Measurements from ENCODE around the gene IPO13. TPM values are rescaled to one million over a fixed set of nuclear protein-coding genes. Genes with fewer than 3 reads are reported as not detected.

The IPO13 gene
- polyA plus RNA-seq, 1 donor: 26.1 TPM

- H3K9me3 ChIP-seq (ENCODE audit: control insufficient read depth, low read depth, low read length): no peaks in the 10 kb centered on the region
- no CpG with 5 or more reads among the region's 13 CpGs for WGBS (ENCODE audit: insufficient coverage, low lambda C conversion rate)
- H3K27ac ChIP-seq (ENCODE audit: low read length): no peak overlapping the region
- DNase-seq: no peak
- H3K27me3 ChIP-seq (ENCODE audit: control insufficient read depth, insufficient read depth, low read length): no peaks in the 10 kb centered on the region
- peaks cover 17% of the 10 kb centered on the region for H3K4me1 ChIP-seq (ENCODE audit: control insufficient read depth, insufficient read depth, low read length)
- peaks cover 14% of the 10 kb centered on the region for H3K36me3 ChIP-seq (ENCODE audit: control insufficient read depth, insufficient read depth, low read length)
- H3K4me3 ChIP-seq (ENCODE audit: low read length): no peak overlapping the region
Measured at GRCh38 chr1:43949678-43950077, 2.9 kb downstream of the IPO13 start.

GRCh38 chr1:43951021-43951985, 4.6 kb downstream of the IPO13 start:
- DNase-seq: no peak
- H3K27me3 ChIP-seq (ENCODE audit: control insufficient read depth, insufficient read depth, low read length): no peaks in the 10 kb centered on the region
- peaks cover 17% of the 10 kb centered on the region for H3K36me3 ChIP-seq (ENCODE audit: control insufficient read depth, insufficient read depth, low read length)
- H3K4me1 ChIP-seq (ENCODE audit: control insufficient read depth, insufficient read depth, low read length): peaks cover 15% of the 10 kb centered on the region
- no CpG with 5 or more reads among the region's 4 CpGs for WGBS (ENCODE audit: insufficient coverage, low lambda C conversion rate)
- H3K9me3 ChIP-seq (ENCODE audit: control insufficient read depth, low read depth, low read length): no peaks in the 10 kb centered on the region
- H3K4me3 ChIP-seq (ENCODE audit: low read length): no peak overlapping the region
- H3K27ac ChIP-seq (ENCODE audit: low read length): no peak overlapping the region

- Histone ChIP-seq H3K36me3 (ENCODE audit: control insufficient read depth, insufficient read depth, low read length) (peaks cover 31% of the 10 kb centered on the region), H3K27me3 (ENCODE audit: control insufficient read depth, insufficient read depth, low read length) (no peaks in the 10 kb centered on the region), H3K27ac (ENCODE audit: low read length) (no peak overlapping the region), H3K9me3 (ENCODE audit: control insufficient read depth, low read depth, low read length) (no peaks in the 10 kb centered on the region), H3K4me1 (ENCODE audit: control insufficient read depth, insufficient read depth, low read length) (peaks cover 7% of the 10 kb centered on the region), H3K4me3 (ENCODE audit: low read length) (no peak overlapping the region)
- DNase-seq: peak in 1 of 2 donors; percentile 29
- WGBS (ENCODE audit: insufficient coverage, low lambda C conversion rate): 80% methylated on average over 1 of the region's 8 CpGs
Measured at GRCh38 chr1:43952731-43953346, 6.1 kb downstream of the IPO13 start.

GRCh38 chr1:43953361-43953760, 6.6 kb downstream of the IPO13 start:
- no CpG with 5 or more reads among the region's 3 CpGs for WGBS (ENCODE audit: insufficient coverage, low lambda C conversion rate)
- Histone ChIP-seq H3K9me3 (ENCODE audit: control insufficient read depth, low read depth, low read length) (no peaks in the 10 kb centered on the region), H3K4me1 (ENCODE audit: control insufficient read depth, insufficient read depth, low read length) (peaks cover 2% of the 10 kb centered on the region), H3K27me3 (ENCODE audit: control insufficient read depth, insufficient read depth, low read length) (no peaks in the 10 kb centered on the region), H3K27ac (ENCODE audit: low read length) (no peak overlapping the region), H3K4me3 (ENCODE audit: low read length) (no peak overlapping the region), H3K36me3 (ENCODE audit: control insufficient read depth, insufficient read depth, low read length) (peaks cover 37% of the 10 kb centered on the region)
- DNase-seq: no peak

- no CpG with 5 or more reads among the region's 5 CpGs for WGBS (ENCODE audit: insufficient coverage, low lambda C conversion rate)
- Histone ChIP-seq H3K27ac (ENCODE audit: low read length) (no peak overlapping the region), H3K4me3 (ENCODE audit: low read length) (no peak overlapping the region), H3K27me3 (ENCODE audit: control insufficient read depth, insufficient read depth, low read length) (no peaks in the 10 kb centered on the region), H3K9me3 (ENCODE audit: control insufficient read depth, low read depth, low read length) (no peaks in the 10 kb centered on the region), H3K36me3 (ENCODE audit: control insufficient read depth, insufficient read depth, low read length) (peaks cover 42% of the 10 kb centered on the region), H3K4me1 (ENCODE audit: control insufficient read depth, insufficient read depth, low read length) (no peaks in the 10 kb centered on the region)
- DNase-seq: no peak
Measured at GRCh38 chr1:43954036-43954435, 7.3 kb downstream of the IPO13 start.

- Histone ChIP-seq H3K36me3 (ENCODE audit: control insufficient read depth, insufficient read depth, low read length) (peaks cover 47% of the 10 kb centered on the region), H3K27me3 (ENCODE audit: control insufficient read depth, insufficient read depth, low read length) (no peaks in the 10 kb centered on the region), H3K4me3 (ENCODE audit: low read length) (no peak overlapping the region), H3K9me3 (ENCODE audit: control insufficient read depth, low read depth, low read length) (no peaks in the 10 kb centered on the region), H3K4me1 (ENCODE audit: control insufficient read depth, insufficient read depth, low read length) (no peaks in the 10 kb centered on the region), H3K27ac (ENCODE audit: low read length) (no peak overlapping the region)
- no CpG with 5 or more reads among the region's 8 CpGs for WGBS (ENCODE audit: insufficient coverage, low lambda C conversion rate)
- DNase-seq: no peak
Measured at GRCh38 chr1:43956234-43956633, 9.5 kb downstream of the IPO13 start.

GRCh38 chr1:43957407-43958040, 10.8 kb downstream of the IPO13 start:
- no CpG with 5 or more reads among the region's 7 CpGs for WGBS (ENCODE audit: insufficient coverage, low lambda C conversion rate)
- Histone ChIP-seq H3K36me3 (ENCODE audit: control insufficient read depth, insufficient read depth, low read length) (peaks cover 57% of the 10 kb centered on the region), H3K4me3 (ENCODE audit: low read length) (no peak overlapping the region), H3K4me1 (ENCODE audit: control insufficient read depth, insufficient read depth, low read length) (no peaks in the 10 kb centered on the region), H3K9me3 (ENCODE audit: control insufficient read depth, low read depth, low read length) (no peaks in the 10 kb centered on the region), H3K27ac (ENCODE audit: low read length) (no peak overlapping the region), H3K27me3 (ENCODE audit: control insufficient read depth, insufficient read depth, low read length) (no peaks in the 10 kb centered on the region)
- DNase-seq: no peak

GRCh38 chr1:43958351-43959255, 11.9 kb downstream of the IPO13 start:
- no peak overlapping the region for H3K27ac ChIP-seq (ENCODE audit: low read length)
- peaks cover 67% of the 10 kb centered on the region for H3K36me3 ChIP-seq (ENCODE audit: control insufficient read depth, insufficient read depth, low read length)
- no peak overlapping the region for H3K4me3 ChIP-seq (ENCODE audit: low read length)
- WGBS (ENCODE audit: insufficient coverage, low lambda C conversion rate): no CpG with 5 or more reads among the region's 9 CpGs
- no peaks in the 10 kb centered on the region for H3K9me3 ChIP-seq (ENCODE audit: control insufficient read depth, low read depth, low read length)
- H3K27me3 ChIP-seq (ENCODE audit: control insufficient read depth, insufficient read depth, low read length): no peaks in the 10 kb centered on the region
- H3K4me1 ChIP-seq (ENCODE audit: control insufficient read depth, insufficient read depth, low read length): no peaks in the 10 kb centered on the region
- DNase-seq: no peak

GRCh38 chr1:43960798-43961197, 14.0 kb downstream of the IPO13 start:
- H3K9me3 ChIP-seq (ENCODE audit: control insufficient read depth, low read depth, low read length): no peaks in the 10 kb centered on the region
- H3K4me1 ChIP-seq (ENCODE audit: control insufficient read depth, insufficient read depth, low read length): no peaks in the 10 kb centered on the region
- H3K27ac ChIP-seq (ENCODE audit: low read length): no peak overlapping the region
- H3K36me3 ChIP-seq (ENCODE audit: control insufficient read depth, insufficient read depth, low read length): peaks cover 74% of the 10 kb centered on the region
- no peak for DNase-seq
- WGBS (ENCODE audit: insufficient coverage, low lambda C conversion rate): no CpG with 5 or more reads among the region's 8 CpGs
- H3K4me3 ChIP-seq (ENCODE audit: low read length): no peak overlapping the region
- H3K27me3 ChIP-seq (ENCODE audit: control insufficient read depth, insufficient read depth, low read length): no peaks in the 10 kb centered on the region

GRCh38 chr1:43961692-43962091, 14.9 kb downstream of the IPO13 start:
- no peaks in the 10 kb centered on the region for H3K27me3 ChIP-seq (ENCODE audit: control insufficient read depth, insufficient read depth, low read length)
- peaks cover 71% of the 10 kb centered on the region for H3K36me3 ChIP-seq (ENCODE audit: control insufficient read depth, insufficient read depth, low read length)
- no peaks in the 10 kb centered on the region for H3K4me1 ChIP-seq (ENCODE audit: control insufficient read depth, insufficient read depth, low read length)
- no peaks in the 10 kb centered on the region for H3K9me3 ChIP-seq (ENCODE audit: control insufficient read depth, low read depth, low read length)
- H3K27ac ChIP-seq (ENCODE audit: low read length): no peak overlapping the region
- WGBS (ENCODE audit: insufficient coverage, low lambda C conversion rate): no CpG with 5 or more reads among the region's 3 CpGs
- DNase-seq: no peak
- no peak overlapping the region for H3K4me3 ChIP-seq (ENCODE audit: low read length)

All from large intestine (tissue), 3 donors.